WTC11 (cell line): ENCODE data around the gene ECI1. TPM values are rescaled to one million over a fixed set of nuclear protein-coding genes. Genes with fewer than 3 reads are reported as not detected.

Experiments used
- ATF1 ChIP-seq: sonication (generic); formaldehyde crosslinking; IDR thresholded peaks from 2 replicates; pipeline ENCODE4 v1.8.1; 2023; ENCODE audit warnings: mild to moderate bottlenecking, moderate library complexity, missing genetic modification reagents
- ATF6 ChIP-seq: sonication (generic); formaldehyde crosslinking; IDR thresholded peaks from 2 replicates; pipeline ENCODE4 v1.8.1; 2023; ENCODE audit warnings: mild to moderate bottlenecking, missing genetic modification reagents
- CREB1 ChIP-seq: sonication (generic); formaldehyde crosslinking; IDR thresholded peaks from 2 replicates; pipeline ENCODE4 v1.8.0; 2023; ENCODE audit warnings: mild to moderate bottlenecking, missing genetic modification reagents
- CREM ChIP-seq: sonication (generic); formaldehyde crosslinking; IDR thresholded peaks from 2 replicates; pipeline ENCODE4 v1.8.1; 2022; ENCODE audit warnings: mild to moderate bottlenecking, missing genetic modification reagents, moderate library complexity
- E2F1 ChIP-seq: sonication (generic); formaldehyde crosslinking; IDR thresholded peaks from 2 replicates; pipeline ENCODE4 v1.8.0; 2022; ENCODE audit warnings: mild to moderate bottlenecking, missing genetic modification reagents
- ERG ChIP-seq: fragments of 250-450 bp; sonication (Bioruptor Pico); IDR thresholded peaks from 2 replicates; pipeline ENCODE4 v1.8.0; 2021; ENCODE audit warnings: mild to moderate bottlenecking
- FOXJ3 ChIP-seq: sonication (generic); formaldehyde crosslinking; IDR thresholded peaks from 2 replicates; pipeline ENCODE4 v1.9.0; 2021; ENCODE audit warnings: missing genetic modification reagents, mild to moderate bottlenecking, borderline replicate concordance
- GABPB1 ChIP-seq: sonication (generic); formaldehyde crosslinking; IDR thresholded peaks from 2 replicates; pipeline ENCODE4 v1.8.1; 2023; ENCODE audit warnings: mild to moderate bottlenecking, missing genetic modification reagents
- GRHL2 ChIP-seq: fragments of 250-450 bp; sonication (Bioruptor Pico); IDR thresholded peaks from 2 replicates; pipeline ENCODE4 v1.8.0; 2022; ENCODE audit warnings: mild to moderate bottlenecking, moderate library complexity; ENCODE audit not compliant: insufficient replicate concordance, severe bottlenecking
- GTF2I ChIP-seq: fragments of 250-450 bp; sonication (Bioruptor Pico); conservative IDR thresholded peaks from 2 replicates; pipeline ENCODE4 v1.4.0; 2021; ENCODE audit warnings: mild to moderate bottlenecking
- HMGA2 ChIP-seq: fragments of 250-450 bp; sonication (Bioruptor Pico); IDR thresholded peaks from 2 replicates; pipeline ENCODE4 v1.4.0; 2021; ENCODE audit warnings: mild to moderate bottlenecking, moderate library complexity
- IRF1 ChIP-seq: sonication (generic); formaldehyde crosslinking; IDR thresholded peaks from 2 replicates; pipeline ENCODE4 v1.8.0; 2023; ENCODE audit warnings: missing genetic modification reagents
- NR1H2 ChIP-seq: sonication (generic); formaldehyde crosslinking; IDR thresholded peaks from 2 replicates; pipeline ENCODE4 v1.9.0; 2021; ENCODE audit warnings: mild to moderate bottlenecking, moderate library complexity, missing genetic modification reagents
- NR2C2 ChIP-seq: sonication (generic); formaldehyde crosslinking; IDR thresholded peaks from 2 replicates; pipeline ENCODE4 v1.8.0; 2022; ENCODE audit warnings: mild to moderate bottlenecking, missing genetic modification reagents
- NR3C1 ChIP-seq: sonication (generic); formaldehyde crosslinking; conservative IDR thresholded peaks from 2 replicates; pipeline ENCODE4 v1.8.1; 2023; ENCODE audit warnings: low read depth, mild to moderate bottlenecking, missing genetic modification reagents
- RORB ChIP-seq: fragments of 250-450 bp; sonication (Bioruptor Pico); IDR thresholded peaks from 2 replicates; pipeline ENCODE4 v1.9.0; 2021; ENCODE audit warnings: mild to moderate bottlenecking
- SMAD3 ChIP-seq: sonication (generic); formaldehyde crosslinking; IDR thresholded peaks from 2 replicates; pipeline ENCODE4 v1.8.0; 2022; ENCODE audit warnings: missing genetic modification reagents, mild to moderate bottlenecking, borderline replicate concordance
- SMAD4 ChIP-seq: sonication (generic); formaldehyde crosslinking; IDR thresholded peaks from 2 replicates; pipeline ENCODE4 v1.8.0; 2022; ENCODE audit warnings: mild to moderate bottlenecking, missing genetic modification reagents
- USF1 ChIP-seq: sonication (generic); formaldehyde crosslinking; IDR thresholded peaks from 2 replicates; pipeline ENCODE4 v1.8.0; 2022; ENCODE audit warnings: mild to moderate bottlenecking, missing genetic modification reagents
- ZBTB43 ChIP-seq: sonication (generic); formaldehyde crosslinking; IDR thresholded peaks from 2 replicates; pipeline ENCODE4 v1.8.1; 2023; ENCODE audit warnings: mild to moderate bottlenecking, missing genetic modification reagents
- ZMAT4 ChIP-seq: fragments of 250-450 bp; sonication (Bioruptor Pico); IDR thresholded peaks from 2 replicates; pipeline ENCODE4 v1.9.0; 2021; ENCODE audit warnings: mild to moderate bottlenecking
- ZNF219 ChIP-seq: sonication (generic); formaldehyde crosslinking; IDR thresholded peaks from 2 replicates; pipeline ENCODE4 v1.8.0; 2023; ENCODE audit warnings: missing genetic modification reagents, mild to moderate bottlenecking, borderline replicate concordance
- ZNF263 ChIP-seq: sonication (generic); formaldehyde crosslinking; IDR thresholded peaks from 2 replicates; pipeline ENCODE4 v1.8.1; 2022; ENCODE audit warnings: low read depth, mild to moderate bottlenecking, moderate library complexity, missing genetic modification reagents
- ZNF416 ChIP-seq: fragments of 250-450 bp; sonication (Bioruptor Pico); IDR thresholded peaks from 2 replicates; pipeline ENCODE4 v1.9.0; 2021; ENCODE audit warnings: mild to moderate bottlenecking, inconsistent platforms
- ZNF512 ChIP-seq: sonication (generic); formaldehyde crosslinking; IDR thresholded peaks from 2 replicates; pipeline ENCODE4 v1.8.1; 2022; ENCODE audit warnings: missing genetic modification reagents, borderline replicate concordance
- ZNF671 ChIP-seq: fragments of 250-450 bp; sonication (Bioruptor Pico); IDR thresholded peaks from 2 replicates; pipeline ENCODE4 v1.8.0; 2021; ENCODE audit warnings: mild to moderate bottlenecking
- total RNA-seq: library from RNA; stranded (reverse); gene quantifications from 3 replicates; pipeline ENCODE4 v1.2.3, GENCODE V29; 2021
- TF ChIP-seq, protein P1 (sequence below): fragments of 250-450 bp; sonication (Bioruptor Pico); IDR thresholded peaks from 2 replicates; pipeline ENCODE4 v1.9.0; 2021; ENCODE audit warnings: moderate library complexity, mild to moderate bottlenecking, inconsistent platforms, borderline replicate concordance
- TF ChIP-seq, protein P2 (sequence below): sonication (generic); formaldehyde crosslinking; IDR thresholded peaks from 2 replicates; pipeline ENCODE4 v1.8.1; 2023; ENCODE audit warnings: mild to moderate bottlenecking, moderate library complexity, missing genetic modification reagents

ECI1 gene
- total RNA-seq, 1 experiment from 2014 or later = 100 TPM

DNA sequence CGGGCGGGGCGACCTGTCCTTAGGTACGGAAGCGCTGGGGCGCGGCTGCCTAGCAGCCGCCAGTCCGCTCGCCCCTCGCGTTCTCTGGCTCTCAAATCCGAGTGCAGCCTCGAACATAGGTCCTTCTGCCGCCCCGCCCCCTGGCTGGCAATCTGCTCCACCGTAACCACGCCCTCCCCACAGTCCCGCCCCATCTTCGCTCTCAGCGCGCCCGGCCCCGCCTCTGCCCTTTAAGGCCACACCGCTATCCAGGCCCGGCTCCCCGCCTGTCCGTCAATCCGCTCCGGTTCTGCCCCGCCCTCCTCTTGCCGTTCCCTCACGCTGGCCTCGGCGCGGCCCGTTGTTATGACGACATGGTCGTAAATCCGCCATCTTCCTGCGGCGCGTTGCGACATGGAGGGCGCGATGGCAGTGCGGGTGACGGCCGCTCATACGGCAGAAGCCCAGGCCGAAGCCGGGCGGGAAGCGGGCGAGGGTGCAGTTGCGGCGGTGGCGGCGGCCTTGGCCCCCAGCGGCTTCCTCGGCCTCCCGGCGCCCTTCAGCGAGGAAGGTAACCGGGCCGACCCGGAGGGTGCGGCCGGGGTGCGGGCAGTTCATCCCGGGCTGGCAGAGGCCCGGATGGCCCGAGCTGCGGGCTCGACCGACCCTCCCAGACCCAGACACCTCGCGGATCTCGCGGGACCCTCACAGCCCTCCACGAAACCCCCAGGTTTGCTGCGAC, 28.0 kb downstream of the ECI1 start, which contains the start of gene E4F1 (continued):
- TF ChIP-seq ZNF512 (CRISPR knock-in tag) (no peak), CREM (CRISPR knock-in tag) (peak; percentile 97), ZNF671 (no peak), ERG (CRISPR knock-in tag) (no peak), USF1 (CRISPR knock-in tag) (no peak), FOXJ3 (CRISPR knock-in tag) (no peak), CREB1 (CRISPR knock-in tag) (peak; percentile 54; the same call in 1 of the 2 replicates), ZMAT4 (CRISPR knock-in tag) (no peak), NR1H2 (CRISPR knock-in tag) (no peak), NR3C1 (CRISPR knock-in tag) (no peak), GTF2I (CRISPR knock-in tag) (no peak), IRF1 (no peak), ZBTB43 (CRISPR knock-in tag) (no peak), ZNF416 (CRISPR knock-in tag) (peak; percentile 87), ATF6 (no peak), E2F1 (CRISPR knock-in tag) (no peak), GRHL2 (CRISPR knock-in tag) (no peak), ZNF219 (no peak), RORB (CRISPR knock-in tag) (no peak), GABPB1 (CRISPR knock-in tag) (peak; percentile 85), SMAD4 (CRISPR knock-in tag) (no peak), HMGA2 (CRISPR knock-in tag) (no peak), ATF1 (no peak; the same call in 1 of the 2 replicates), SMAD3 (no peak; the same call in 1 of the 2 replicates), NR2C2 (CRISPR knock-in tag) (no peak), ZNF263 (no peak)
- TF ChIP-seq, protein P1, sequence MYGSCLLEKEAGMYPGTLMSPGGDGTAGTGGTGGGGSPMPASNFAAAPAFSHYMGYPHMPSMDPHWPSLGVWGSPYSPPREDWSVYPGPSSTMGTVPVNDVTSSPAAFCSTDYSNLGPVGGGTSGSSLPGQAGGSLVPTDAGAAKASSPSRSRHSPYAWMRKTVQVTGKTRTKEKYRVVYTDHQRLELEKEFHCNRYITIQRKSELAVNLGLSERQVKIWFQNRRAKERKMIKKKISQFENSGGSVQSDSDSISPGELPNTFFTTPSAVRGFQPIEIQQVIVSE (CRISPR knock-in tag) = no peak
- TF ChIP-seq, protein P2, sequence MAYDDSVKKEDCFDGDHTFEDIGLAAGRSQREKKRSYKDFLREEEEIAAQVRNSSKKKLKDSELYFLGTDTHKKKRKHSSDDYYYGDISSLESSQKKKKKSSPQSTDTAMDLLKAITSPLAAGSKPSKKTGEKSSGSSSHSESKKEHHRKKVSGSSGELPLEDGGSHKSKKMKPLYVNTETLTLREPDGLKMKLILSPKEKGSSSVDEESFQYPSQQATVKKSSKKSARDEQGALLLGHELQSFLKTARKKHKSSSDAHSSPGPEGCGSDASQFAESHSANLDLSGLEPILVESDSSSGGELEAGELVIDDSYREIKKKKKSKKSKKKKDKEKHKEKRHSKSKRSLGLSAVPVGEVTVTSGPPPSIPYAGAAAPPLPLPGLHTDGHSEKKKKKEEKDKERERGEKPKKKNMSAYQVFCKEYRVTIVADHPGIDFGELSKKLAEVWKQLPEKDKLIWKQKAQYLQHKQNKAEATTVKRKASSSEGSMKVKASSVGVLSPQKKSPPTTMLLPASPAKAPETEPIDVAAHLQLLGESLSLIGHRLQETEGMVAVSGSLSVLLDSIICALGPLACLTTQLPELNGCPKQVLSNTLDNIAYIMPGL (CRISPR knock-in tag) = peak; percentile 82
